Measurements from ENCODE around the gene PARN.

- TF ChIP-seq EP300 (IDR thresholded peaks at IDR 0.05) (no peak), CTCF (IDR thresholded peaks at IDR 0.05) (no peak), POLR2A (IDR thresholded peaks at IDR 0.05) (no peak), POLR2AphosphoS5 (IDR thresholded peaks at IDR 0.05) (no peak)
Measured at GRCh38 chr16:14415291-14415690, 214.8 kb downstream of the PARN start.

Data from sigmoid colon (tissue), 4 donors.